GM23248 (cell line): ENCODE results near the gene CRYBB1.

ENCODE experiments used
- EZH2 ChIP-seq: fragments of 200-600 bp; sonication (generic); IDR thresholded peaks from 2 replicates; pipeline ENCODE4 v1.6.1; 2018; ENCODE audit warnings: antibody characterized with exemption, mild to moderate bottlenecking; ENCODE audit not compliant: insufficient read depth, poor library complexity, severe bottlenecking
- EZH2phosphoT487 ChIP-seq: fragments of 200-600 bp; sonication (generic); IDR thresholded peaks from 2 replicates; pipeline ENCODE4 v1.6.1; 2018; ENCODE audit warnings: antibody characterized with exemption, moderate library complexity, mild to moderate bottlenecking, low read depth; ENCODE audit not compliant: insufficient read depth

DNA sequence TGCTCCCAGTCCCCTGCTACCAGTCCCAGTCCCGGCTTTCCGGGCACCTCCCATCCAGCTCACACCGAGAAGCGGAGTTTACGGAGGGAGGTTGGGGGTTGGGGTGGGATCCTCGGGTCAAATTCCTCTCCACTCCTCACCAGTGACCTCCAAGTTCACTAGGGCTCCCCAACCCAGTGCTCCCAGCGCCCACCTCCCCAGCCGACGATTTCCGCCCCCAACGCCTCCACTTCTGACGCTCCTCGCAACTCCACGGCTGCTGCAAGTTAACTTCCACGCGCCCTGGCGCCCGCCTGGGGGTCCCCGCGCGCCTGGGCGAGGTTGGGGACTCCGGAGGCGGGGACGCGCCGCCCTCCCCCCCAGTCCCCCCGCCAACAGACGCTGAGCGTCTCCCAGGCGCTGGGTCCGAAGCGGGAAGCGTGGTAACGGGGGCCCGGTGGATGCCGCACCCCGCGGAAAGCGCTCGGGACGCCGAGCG lies 28.4 kb downstream of the CRYBB1 start:
- TF ChIP-seq EZH2 (no peak), EZH2phosphoT487 (no peak)
